Measurements from ENCODE around the gene ITPR1. TPM values are rescaled to one million over a fixed set of nuclear protein-coding genes. Genes with fewer than 3 reads are reported as not detected.

The ITPR1 gene
- total and polyA plus RNA-seq, 10 of the 15 experiments (the other 5 are each of a cell fraction or from before 2014, with no cell fraction given) = 12.2 to 239 (median 28.4) TPM

DNA sequence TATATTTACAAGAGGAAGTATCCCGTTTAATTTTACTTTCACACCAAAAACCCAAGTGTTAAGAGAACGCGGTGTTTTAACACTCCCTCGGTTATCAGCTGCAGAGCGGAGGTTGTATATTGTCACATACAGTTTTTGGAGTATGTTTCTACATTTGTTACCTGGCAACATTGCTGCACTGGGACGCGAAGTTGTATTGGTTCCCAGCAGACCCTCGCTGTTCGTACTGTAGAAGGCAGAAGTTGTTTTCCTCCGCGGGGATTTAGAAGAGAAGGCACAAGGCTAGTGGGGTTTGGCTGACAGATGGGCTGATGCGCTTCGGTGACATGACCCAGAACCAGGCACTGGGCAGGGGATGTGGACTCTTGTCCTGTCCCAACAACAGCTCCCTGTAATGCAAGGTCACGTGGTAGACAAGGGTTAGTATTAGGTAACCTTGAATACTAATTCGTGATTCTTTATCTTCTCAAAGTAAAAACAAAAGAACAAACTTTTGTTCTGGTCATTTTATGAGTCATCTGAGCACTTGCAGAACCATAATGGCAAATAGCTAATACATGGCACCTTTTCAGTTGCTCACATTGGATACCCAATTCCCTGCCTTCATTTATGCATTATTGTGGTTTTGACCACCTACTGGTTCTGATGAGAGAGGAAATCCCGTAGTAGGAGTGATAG is 255.7 kb downstream of the ITPR1 start (continued):
- TF ChIP-seq, protein P1, sequence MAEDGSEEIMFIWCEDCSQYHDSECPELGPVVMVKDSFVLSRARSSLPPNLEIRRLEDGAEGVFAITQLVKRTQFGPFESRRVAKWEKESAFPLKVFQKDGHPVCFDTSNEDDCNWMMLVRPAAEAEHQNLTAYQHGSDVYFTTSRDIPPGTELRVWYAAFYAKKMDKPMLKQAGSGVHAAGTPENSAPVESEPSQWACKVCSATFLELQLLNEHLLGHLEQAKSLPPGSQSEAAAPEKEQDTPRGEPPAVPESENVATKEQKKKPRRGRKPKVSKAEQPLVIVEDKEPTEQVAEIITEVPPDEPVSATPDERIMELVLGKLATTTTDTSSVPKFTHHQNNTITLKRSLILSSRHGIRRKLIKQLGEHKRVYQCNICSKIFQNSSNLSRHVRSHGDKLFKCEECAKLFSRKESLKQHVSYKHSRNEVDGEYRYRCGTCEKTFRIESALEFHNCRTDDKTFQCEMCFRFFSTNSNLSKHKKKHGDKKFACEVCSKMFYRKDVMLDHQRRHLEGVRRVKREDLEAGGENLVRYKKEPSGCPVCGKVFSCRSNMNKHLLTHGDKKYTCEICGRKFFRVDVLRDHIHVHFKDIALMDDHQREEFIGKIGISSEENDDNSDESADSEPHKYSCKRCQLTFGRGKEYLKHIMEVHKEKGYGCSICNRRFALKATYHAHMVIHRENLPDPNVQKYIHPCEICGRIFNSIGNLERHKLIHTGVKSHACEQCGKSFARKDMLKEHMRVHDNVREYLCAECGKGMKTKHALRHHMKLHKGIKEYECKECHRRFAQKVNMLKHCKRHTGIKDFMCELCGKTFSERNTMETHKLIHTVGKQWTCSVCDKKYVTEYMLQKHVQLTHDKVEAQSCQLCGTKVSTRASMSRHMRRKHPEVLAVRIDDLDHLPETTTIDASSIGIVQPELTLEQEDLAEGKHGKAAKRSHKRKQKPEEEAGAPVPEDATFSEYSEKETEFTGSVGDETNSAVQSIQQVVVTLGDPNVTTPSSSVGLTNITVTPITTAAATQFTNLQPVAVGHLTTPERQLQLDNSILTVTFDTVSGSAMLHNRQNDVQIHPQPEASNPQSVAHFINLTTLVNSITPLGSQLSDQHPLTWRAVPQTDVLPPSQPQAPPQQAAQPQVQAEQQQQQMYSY (CRISPR knock-in tag; IDR thresholded peaks at IDR 0.05) = no peak
- TF ChIP-seq TCF12 (IDR thresholded peaks at IDR 0.05; ENCODE audit: low read depth, low read length) = 0 out of 2 replicates have a peak, but pooled peaks have one; percentile 18
- TF ChIP-seq SPI1 (IDR thresholded peaks at IDR 0.05; ENCODE audit: borderline replicate concordance, insufficient read depth, low read depth, low read length) = no peak
- peak; percentile 90 for TF ChIP-seq RAD51 (IDR thresholded peaks at IDR 0.05)
- 0 out of 2 replicates have a peak, but pooled peaks have one; percentile 43 for TF ChIP-seq BACH1 (IDR thresholded peaks at IDR 0.05; ENCODE audit: borderline replicate concordance)
- no peak for TF ChIP-seq IRF5 (IDR thresholded peaks at IDR 0.05; ENCODE audit: borderline replicate concordance)
- TF ChIP-seq NBN (IDR thresholded peaks at IDR 0.05) = no peak
- TF ChIP-seq FOXK2 (IDR thresholded peaks at IDR 0.05) = no peak
- peak in 1 of 2 experiments; percentile 5; a peak in 1 of 4 replicates for TF ChIP-seq ETV6 (conservative IDR thresholded peaks at IDR 0.05 in 1 of 2, IDR thresholded peaks at IDR 0.05 in 1 of 2; ENCODE audit: borderline replicate concordance in 1 of 2, low read depth in 1 of 2)
- TF ChIP-seq BHLHE40 (IDR thresholded peaks at IDR 0.05; ENCODE audit: borderline replicate concordance in 1 of 2, low read depth in 2 of 2, low read length in 1 of 2) = peak; percentile 50 to 52; a peak in 2 of 4 replicates
- no peak for TF ChIP-seq RFX5 (IDR thresholded peaks at IDR 0.05; ENCODE audit: low read depth, low read length)
- no peak for TF ChIP-seq LARP7 (IDR thresholded peaks at IDR 0.05)
- TF ChIP-seq NR2C2 (IDR thresholded peaks at IDR 0.05; ENCODE audit: borderline replicate concordance, control insufficient read depth, insufficient read length, low read depth) = no peak
- TF ChIP-seq, protein P2, sequence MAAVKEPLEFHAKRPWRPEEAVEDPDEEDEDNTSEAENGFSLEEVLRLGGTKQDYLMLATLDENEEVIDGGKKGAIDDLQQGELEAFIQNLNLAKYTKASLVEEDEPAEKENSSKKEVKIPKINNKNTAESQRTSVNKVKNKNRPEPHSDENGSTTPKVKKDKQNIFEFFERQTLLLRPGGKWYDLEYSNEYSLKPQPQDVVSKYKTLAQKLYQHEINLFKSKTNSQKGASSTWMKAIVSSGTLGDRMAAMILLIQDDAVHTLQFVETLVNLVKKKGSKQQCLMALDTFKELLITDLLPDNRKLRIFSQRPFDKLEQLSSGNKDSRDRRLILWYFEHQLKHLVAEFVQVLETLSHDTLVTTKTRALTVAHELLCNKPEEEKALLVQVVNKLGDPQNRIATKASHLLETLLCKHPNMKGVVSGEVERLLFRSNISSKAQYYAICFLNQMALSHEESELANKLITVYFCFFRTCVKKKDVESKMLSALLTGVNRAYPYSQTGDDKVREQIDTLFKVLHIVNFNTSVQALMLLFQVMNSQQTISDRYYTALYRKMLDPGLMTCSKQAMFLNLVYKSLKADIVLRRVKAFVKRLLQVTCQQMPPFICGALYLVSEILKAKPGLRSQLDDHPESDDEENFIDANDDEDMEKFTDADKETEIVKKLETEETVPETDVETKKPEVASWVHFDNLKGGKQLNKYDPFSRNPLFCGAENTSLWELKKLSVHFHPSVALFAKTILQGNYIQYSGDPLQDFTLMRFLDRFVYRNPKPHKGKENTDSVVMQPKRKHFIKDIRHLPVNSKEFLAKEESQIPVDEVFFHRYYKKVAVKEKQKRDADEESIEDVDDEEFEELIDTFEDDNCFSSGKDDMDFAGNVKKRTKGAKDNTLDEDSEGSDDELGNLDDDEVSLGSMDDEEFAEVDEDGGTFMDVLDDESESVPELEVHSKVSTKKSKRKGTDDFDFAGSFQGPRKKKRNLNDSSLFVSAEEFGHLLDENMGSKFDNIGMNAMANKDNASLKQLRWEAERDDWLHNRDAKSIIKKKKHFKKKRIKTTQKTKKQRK (IDR thresholded peaks at IDR 0.05; ENCODE audit: low read depth, low read length) = no peak
- TF ChIP-seq, protein P3, sequence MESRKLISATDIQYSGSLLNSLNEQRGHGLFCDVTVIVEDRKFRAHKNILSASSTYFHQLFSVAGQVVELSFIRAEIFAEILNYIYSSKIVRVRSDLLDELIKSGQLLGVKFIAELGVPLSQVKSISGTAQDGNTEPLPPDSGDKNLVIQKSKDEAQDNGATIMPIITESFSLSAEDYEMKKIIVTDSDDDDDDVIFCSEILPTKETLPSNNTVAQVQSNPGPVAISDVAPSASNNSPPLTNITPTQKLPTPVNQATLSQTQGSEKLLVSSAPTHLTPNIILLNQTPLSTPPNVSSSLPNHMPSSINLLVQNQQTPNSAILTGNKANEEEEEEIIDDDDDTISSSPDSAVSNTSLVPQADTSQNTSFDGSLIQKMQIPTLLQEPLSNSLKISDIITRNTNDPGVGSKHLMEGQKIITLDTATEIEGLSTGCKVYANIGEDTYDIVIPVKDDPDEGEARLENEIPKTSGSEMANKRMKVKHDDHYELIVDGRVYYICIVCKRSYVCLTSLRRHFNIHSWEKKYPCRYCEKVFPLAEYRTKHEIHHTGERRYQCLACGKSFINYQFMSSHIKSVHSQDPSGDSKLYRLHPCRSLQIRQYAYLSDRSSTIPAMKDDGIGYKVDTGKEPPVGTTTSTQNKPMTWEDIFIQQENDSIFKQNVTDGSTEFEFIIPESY (IDR thresholded peaks at IDR 0.05) = no peak
- TF ChIP-seq NFYB (IDR thresholded peaks at IDR 0.05; ENCODE audit: insufficient read depth, low read depth, low read length) = no peak
- no peak for TF ChIP-seq CHD2 (IDR thresholded peaks at IDR 0.05; ENCODE audit: borderline replicate concordance, low read depth, low read length)

Measured in GM12878 (cell line).